ENCODE measurements around the gene HPN.
"Not testable (repeated sequence)": the region's sequence is repeated elsewhere in the genome, so short reads cannot be mapped to it uniquely, and the experiment has no call there.

The HPN gene

GRCh38 chr19:35044317-35045117 is 3.0 kb downstream of the HPN start:
- DNase-seq, result no peak

DNA sequence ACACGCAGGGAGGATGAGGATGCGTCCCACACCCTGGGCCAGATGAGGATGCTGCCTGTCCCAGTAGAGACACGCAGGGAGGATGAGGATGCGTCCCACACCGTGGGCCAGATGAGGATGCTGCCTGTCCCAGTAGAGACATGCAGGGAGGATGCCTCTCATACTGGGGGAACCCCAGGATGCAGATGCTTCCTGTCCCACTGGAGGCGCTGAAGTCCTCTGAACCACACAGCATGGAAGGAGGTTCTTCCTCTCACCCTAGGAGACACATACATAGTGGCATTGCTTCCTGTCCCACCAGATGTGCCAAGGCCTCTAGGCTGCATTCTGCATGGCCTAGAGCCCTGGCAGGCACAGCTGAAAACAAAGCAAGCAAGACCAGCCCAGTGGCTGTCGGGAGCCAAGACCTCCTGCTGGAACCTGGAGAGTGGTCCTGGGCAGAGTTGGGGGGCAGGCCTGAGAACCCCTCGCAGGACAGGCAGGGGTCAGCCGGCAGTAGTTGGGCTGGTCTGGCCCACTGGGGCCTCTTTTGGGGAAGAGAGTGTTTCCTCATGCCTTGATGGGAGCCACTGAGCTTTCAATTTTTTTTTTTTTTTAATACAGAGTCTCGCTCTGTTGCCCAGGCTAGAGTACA is 4.3 kb downstream of the HPN start:
- DNase-seq, result no peak

GRCh38 chr19:35046461-35046860 is 4.9 kb downstream of the HPN start:
- no peak for DNase-seq

GRCh38 chr19:35048911-35049411 is 7.4 kb downstream of the HPN start:
- no peak for DNase-seq

DNA sequence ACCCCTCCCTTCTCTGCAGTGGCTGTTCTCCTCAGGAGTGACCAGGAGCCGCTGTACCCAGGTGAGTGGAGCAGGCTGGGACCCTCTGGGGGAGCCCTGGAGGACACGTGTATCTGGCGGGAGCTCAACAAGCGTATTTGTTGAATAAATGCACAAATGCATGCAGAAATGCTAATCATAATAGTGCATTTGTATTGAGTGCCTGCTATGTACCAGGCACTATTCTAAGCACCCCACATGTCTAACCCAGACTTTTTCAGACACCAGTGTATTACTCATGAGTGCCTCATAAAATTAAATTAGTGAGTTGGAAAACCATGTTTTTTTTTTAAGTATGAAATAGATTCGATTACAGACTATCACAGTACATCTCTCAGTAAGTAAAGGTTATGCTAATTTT is 7.9 kb downstream of the HPN start:
- DNase-seq, result no peak

GRCh38 chr19:35050662-35051061 is 9.1 kb downstream of the HPN start:
- not testable (repeated sequence) for DNase-seq

DNA sequence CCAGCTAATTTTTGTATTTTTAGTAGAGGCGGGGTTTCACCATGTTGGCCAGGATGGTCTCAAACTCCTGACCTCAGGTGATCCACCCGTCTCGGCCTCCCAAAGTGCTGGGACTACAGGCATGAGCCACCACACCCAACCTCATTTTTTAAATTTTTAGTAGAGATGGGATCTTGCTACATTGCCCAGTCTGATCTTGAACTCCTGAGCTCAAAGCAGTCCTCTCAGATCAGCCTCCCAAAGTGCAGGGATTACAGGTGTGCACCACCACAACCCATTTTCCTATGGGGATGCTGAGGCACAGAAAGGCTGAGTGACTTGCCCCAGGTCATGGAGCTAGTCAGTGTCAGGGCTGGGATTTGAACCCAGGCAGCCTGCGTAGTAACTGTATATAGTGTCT is 9.7 kb downstream of the HPN start:
- DNase-seq, result not testable (repeated sequence)

DNA sequence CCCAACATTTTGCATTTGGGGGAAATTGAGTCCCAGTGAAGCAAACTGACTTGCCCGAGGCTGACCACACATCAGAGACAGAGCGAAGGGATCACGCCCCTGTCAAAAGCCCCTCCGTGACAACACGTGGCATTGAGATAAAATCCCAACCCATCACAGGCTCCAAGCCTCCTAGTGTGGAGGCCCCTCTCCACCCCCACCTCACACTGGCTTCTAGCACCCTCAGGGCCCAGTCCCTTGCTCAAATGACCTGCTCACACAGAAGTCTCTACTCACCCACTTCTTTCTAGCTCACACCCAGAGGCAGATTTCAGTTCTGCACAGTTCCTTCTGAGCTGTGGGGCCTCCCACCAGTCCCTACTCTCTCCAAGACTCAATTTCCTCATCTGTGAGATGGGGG is 10.3 kb downstream of the HPN start:
- no peak for DNase-seq

DNA sequence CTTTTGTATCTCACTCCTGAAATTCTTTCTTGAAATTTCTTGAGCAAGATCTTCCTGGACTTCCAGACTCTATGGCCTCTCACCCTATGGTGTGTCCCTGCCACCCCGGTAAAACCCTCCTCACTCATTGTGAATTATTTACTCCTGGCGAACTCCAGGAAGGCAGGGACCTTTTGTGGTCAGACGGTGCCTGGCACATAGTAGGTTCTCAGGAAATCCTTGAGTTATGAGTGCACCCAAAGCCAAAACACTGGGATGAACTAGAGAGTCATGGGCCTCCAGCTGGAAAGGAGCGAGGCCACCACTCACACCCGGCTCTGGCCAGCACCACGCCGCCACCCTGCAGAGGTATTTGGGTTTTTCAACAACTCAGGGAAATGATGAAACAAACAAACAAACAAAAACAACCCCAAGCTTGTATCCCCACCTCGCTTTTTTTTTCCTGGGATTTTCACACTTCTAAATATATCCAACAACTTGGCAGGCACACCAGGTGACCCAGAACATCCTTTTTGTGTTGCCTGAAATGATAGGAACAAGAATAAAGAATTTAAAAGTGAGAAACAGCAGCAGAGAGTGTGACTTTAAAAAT is 11.2 kb downstream of the HPN start:
- no peak for DNase-seq

DNA sequence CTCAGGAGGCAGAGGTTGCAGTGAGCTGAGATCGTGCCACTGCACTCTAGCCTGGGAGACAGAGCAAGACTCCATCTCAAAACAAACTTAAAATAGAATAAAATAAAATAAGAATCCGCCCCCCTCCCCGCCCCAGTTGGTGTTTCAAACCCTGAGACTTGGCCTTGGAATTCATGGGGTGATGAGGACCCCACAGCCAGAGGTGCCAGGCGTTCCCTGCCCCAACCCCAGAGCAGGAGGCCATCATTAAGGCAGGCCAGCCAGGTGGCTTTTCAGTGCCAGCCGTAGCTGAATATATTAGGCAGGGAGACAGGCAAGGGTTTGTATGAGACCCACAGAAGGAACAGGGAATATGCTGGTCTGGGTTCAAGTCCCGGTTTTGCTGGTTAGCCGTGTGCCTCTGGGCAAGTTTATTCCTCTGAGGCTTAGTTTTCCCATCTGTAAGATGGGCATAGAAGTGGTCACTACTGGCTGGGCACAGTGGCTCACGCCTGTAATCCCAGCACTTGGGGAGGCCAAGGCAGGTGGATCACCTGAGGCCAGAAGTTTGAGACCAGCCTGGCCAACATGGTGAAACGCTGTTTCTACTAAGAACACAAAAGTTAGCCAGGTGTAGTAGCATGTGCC is 12.3 kb downstream of the HPN start:
- DNase-seq, result no peak

DNA sequence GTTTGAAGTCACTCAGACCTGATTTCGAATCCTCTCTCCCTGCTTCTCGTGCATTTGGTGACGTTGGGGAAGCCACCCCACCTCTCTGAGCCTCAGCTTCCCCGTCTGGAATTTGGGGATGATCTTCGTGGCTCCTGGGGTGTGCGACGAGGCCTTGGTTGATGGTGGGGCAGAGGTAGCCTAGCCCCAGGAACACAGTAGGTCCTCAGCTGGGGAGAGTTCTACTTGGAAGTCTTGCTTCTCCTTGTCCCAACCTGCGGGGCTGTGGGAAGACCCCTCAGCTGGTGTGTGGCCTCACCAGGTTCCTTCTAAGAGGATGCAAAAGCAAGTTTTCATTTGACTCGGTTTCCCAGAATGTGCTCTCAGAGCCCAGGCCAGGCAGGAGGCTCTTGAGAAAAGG is 13.1 kb downstream of the HPN start:
- no peak for DNase-seq

DNA sequence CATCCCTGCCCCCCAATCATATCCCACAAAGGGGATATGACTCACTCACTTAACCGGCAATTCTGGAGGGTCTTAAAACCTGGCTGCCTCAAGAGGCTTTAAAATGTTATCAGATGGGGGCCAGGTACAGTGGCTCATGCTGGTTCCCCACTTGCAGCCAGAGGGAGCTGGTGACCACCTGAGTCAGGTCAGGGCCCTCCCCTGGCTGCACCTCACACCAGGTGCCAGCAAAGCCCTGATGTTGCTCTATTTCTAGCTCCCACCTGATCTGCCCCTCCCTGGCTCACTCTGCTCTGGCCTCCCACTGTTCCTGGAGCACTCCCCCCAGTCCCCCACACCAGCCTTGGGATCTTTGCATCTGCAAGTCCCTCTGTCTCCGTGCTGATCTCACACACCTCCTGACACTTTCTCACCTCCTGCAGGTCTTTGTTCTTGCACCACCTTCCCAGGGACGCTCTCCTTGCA is 14.2 kb downstream of the HPN start:
- no peak for DNase-seq

DNA sequence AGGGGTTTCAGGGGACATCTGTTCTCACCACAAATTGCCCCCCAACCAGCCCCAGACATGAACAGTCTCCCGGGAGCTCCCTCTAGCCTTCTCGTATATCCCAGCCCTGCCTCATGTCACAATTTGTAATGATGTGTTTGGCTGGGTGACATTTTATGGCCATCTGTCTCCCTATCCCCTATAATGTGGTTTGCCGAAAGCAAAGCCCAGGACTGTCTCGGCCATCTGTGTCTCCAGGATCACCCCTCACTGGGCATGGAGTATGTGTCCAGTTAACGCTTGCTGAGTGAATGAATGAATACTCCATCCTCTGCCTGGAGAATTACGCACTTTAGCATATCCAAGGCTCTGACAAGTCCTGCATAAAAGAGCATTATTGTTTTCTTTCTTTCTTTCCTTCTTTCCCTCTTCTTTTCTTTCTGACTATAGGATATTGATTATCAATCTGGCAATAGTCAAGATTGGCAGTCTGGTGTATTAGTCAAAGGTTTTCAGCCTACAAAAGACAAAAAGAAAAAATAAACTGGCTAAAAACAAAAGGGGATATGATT is 15.1 kb downstream of the HPN start:
- no peak for DNase-seq

DNA sequence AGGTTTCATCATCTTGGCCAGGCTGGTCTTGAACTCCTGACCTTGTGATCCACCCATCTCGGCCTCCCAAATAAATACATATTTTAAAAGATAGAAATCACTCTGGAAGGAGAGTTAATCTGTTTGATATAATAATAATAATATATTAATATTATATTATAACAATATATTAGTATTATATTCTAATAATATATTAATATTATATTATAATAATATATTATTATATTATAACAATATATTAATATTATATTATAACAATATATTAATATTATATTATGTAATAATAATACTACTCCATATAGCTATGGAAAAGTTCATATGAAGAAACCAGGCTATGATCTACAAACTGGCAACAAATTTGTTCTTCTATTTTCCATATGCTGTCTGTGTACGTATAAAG is 16.8 kb downstream of the HPN start:
- DNase-seq, result no peak

GRCh38 chr19:35059006-35059798 is 17.7 kb downstream of the HPN start:
- no peak for DNase-seq

DNA sequence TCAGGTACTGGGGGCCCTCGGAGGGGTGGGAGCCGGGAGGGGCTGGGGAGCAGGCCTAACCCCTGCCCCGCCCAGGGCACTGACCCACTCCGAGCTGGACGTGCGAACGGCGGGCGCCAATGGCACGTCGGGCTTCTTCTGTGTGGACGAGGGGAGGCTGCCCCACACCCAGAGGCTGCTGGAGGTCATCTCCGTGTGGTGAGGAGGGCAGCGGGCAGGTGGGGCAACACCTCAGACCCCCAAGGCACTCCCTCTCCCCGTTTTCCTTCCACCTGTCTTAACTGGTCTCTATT is 18.2 kb downstream of the HPN start:
- no peak for DNase-seq

GRCh38 chr19:35060160-35060855 is 18.8 kb downstream of the HPN start:
- no peak for DNase-seq

DNA sequence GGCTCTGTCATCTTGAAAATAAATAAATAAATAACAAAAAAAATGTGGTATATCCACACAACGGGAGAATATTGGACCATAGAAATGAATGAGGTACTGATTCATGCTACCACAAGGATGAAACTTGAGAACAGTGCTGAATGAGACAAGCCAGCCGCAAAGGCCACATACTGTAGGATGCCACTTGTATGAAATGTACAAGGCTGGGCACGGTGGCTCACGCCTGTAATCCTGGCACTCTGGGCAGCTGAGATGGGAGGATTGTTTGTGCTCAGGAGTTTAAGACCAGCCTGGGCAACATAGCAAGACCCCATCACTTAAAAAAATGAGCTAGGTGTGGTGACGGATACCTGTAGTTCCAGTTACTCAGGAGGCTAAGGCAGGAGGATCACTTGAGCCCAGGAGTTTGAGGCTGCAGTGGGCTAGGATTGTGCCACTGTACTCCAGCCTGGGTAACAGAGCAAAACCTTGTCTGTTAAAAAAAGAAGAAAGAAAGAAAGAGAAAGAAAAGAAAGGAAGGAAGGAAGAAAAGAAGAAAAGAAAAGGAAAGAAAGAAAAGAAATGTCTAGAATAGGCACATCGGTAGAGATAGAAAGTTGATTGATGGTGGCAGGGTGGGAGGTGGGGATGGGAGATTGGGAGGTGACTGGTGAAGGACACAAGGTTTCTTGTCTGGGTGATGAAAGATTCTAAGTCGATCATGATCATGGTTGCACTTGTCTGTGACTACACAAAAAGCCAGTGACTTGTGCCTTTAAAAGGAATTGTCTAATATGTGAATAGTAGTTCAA is 20.3 kb downstream of the HPN start:
- DNase-seq, result no peak

GRCh38 chr19:35062942-35063341 is 21.4 kb downstream of the HPN start:
- DNase-seq, result no peak

DNA sequence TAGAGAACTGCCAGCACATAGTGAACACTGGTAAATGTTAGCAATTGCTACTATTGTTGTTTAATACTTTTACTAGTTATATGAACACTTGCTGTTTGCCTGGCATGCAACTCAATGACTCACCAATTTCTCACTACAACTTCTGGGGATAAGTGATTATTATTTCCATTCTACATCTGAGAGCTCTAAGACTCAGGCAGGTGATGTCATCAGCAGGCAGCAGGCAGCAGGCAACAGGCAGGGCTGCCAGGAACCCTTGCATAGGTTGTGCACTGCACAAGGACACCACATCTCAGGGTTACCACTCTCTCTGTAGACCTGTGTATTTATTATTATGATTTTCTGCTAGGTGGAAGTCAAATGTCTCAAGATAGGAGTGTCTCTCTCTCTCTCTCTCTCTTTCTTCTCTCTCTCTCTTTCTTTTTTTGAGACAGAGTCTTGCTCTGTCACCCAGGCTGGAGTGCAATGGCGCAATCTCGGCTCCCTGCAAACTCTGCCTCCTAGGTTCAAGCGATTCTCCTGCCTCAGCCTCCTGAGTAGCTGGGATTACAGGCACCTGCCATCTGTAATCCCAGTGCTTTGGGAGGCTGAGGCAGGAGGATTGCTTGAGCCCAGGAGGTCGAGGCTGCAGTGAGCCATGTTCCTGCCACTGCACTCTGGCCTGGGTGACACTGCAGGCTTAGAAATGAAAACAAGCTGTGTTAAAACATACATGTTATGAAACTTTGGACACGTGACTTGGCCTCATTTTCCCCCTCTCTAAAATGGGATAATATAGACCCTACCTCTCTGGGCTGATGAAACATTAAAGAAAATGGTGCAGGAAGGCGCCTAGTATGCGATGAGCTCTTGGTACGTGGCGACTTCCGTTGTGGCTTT is 22.7 kb downstream of the HPN start:
- no peak for DNase-seq
